ENCODE results near the gene CLMN. TPM values are rescaled to one million over a fixed set of nuclear protein-coding genes. Genes with fewer than 3 reads are reported as not detected.

Gene CLMN
- total and polyA plus RNA-seq, 10 of the 15 experiments (the other 5 are each of a cell fraction or from before 2014, with no cell fraction given): 7.8 to 49.3 (median 18.5) TPM

DNA sequence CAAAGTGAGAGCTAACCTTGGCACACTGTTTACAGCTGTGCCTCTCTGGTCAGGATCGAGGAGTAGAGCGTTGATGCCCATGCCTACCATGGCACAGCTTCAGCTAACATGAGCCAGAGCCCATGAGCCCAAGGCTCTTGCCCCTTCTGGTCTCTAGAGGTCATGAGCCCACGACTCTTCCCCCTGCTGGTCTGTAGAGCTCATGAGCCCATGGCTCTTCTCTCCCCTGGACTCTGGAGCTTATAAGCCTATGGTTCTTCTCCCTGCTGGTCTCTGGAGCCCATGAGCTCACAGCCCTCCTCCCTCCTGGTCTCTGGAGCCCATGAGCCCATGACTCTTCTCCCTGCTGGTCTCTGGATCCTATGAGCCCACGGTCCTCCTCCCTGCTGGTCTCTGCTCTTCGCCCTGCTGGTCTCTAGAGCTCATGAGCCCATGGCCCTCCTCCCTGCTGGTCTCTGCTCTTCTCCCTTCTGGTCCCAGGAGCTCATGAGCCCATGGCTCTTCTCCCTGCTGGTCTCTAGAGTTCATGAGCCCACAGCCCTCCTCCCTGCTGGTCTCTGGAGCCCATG is 16.6 kb upstream of the CLMN start:
- no peak overlapping the region for H3K4me3 ChIP-seq
- WGBS (ENCODE audit: insufficient coverage, insufficient replicate concordance, low lambda C conversion rate, missing lambda C conversion rate): 71% methylated on average over 5 of the region's 5 CpGs
- CTCF ChIA-PET: interaction anchor here (0.7 to 2.1 kb wide), 4 partner anchors 9 to 886 kb away, joined by 3 to 7 read pairs (median 4); no protein-coding TSS in a partner anchor
- H3K9me3 ChIP-seq (replicated peaks; ENCODE audit: control insufficient read depth, insufficient read depth, low read length): no peaks in the 10 kb centered on the region
- no peaks in the 10 kb centered on the region; a peak in 1 of 4 replicates for H3K27me3 ChIP-seq (replicated peaks in 1 of 2; ENCODE audit: control insufficient read depth in 2 of 2, insufficient read depth in 2 of 2, low read length in 1 of 2)
- no peak overlapping the region for H3K9ac ChIP-seq (ENCODE audit: control insufficient read depth, insufficient read depth, low read length)
- 0 out of 2 replicates have a peak, but pooled peaks have one; percentile 7 for TF ChIP-seq RAD21 (IDR thresholded peaks at IDR 0.05; ENCODE audit: insufficient read depth, low read depth, low read length)
- TF ChIP-seq LARP7 (IDR thresholded peaks at IDR 0.05): no peak
- no peaks in the 10 kb centered on the region for H3K79me2 ChIP-seq (ENCODE audit: control insufficient read depth, insufficient read depth, low read length)
- no peak overlapping the region for H3K27ac ChIP-seq (ENCODE audit: control insufficient read depth, insufficient read depth)
- no peaks in the 10 kb centered on the region for H3K4me1 ChIP-seq (ENCODE audit: control insufficient read depth, insufficient read depth, low read length)
- DNase-seq (ENCODE audit: low read depth, low spot score) (no peak), FAIRE-seq (no peak), ATAC-seq (peak; percentile 40; the same call in 2 of the 3 replicates)
- in situ Hi-C loops (cut with MboI) (no loop called here), intact Hi-C loops (cut with micrococcal nuclease; ENCODE audit: unreplicated experiment) (no loop called here)
- H2AFZ ChIP-seq (ENCODE audit: control insufficient read depth, low read depth, low read length): no peak overlapping the region
- H3K36me3 ChIP-seq (ENCODE audit: control insufficient read depth in 2 of 2, insufficient read depth in 2 of 2, low read length in 1 of 2): no peaks in the 10 kb centered on the region
- no peaks in the 10 kb centered on the region for H4K20me1 ChIP-seq (ENCODE audit: control insufficient read depth, insufficient read depth)
- BruUV-seq (replicated peaks): no TSS peak
- RAD21 ChIA-PET (ENCODE audit: unreplicated experiment): interaction anchor here (1.0 to 1.2 kb wide), 3 partner anchors 12 to 25 kb away, joined by 3 to 5 read pairs (median 4); no protein-coding TSS in a partner anchor
- SMC1A ChIA-PET (ENCODE audit: uncharacterized antibody, unreplicated experiment): interaction anchor here (1.2 to 1.7 kb wide), 4 partner anchors 8 to 20 kb away, joined by 3 to 5 read pairs (median 4); no protein-coding TSS in a partner anchor
- H3K4me2 ChIP-seq (ENCODE audit: control insufficient read depth, insufficient read depth): no peak overlapping the region
- POLR2A ChIA-PET: no interaction called here

DNA sequence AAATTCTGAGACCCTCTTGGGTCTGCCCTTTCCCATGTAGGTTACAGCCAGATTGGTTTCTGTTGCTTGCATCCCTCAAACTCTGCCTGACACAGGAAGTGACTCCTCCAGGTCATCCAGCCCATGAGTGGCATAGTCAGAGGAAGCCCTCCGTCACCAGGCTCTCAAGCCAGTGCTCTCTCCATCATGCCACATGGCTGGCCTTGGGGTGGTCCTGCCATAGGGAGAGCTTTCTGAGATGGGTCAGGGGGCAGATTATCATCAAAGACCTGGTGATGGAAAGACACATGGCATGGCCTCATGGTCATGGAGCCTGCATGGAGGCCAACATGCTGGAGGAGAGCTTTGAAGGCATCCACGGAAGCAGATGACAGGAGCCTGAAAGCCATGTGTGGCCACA is 15.4 kb upstream of the CLMN start:
- Histone ChIP-seq H3K9ac (ENCODE audit: control insufficient read depth, insufficient read depth, low read length) (no peak overlapping the region), H3K4me1 (ENCODE audit: control insufficient read depth, insufficient read depth, low read length) (no peaks in the 10 kb centered on the region), H3K4me3 (no peak overlapping the region), H2AFZ (ENCODE audit: control insufficient read depth, low read depth, low read length) (no peak overlapping the region), H3K4me2 (ENCODE audit: control insufficient read depth, insufficient read depth) (no peak overlapping the region), H4K20me1 (ENCODE audit: control insufficient read depth, insufficient read depth) (no peaks in the 10 kb centered on the region), H3K36me3 (ENCODE audit: control insufficient read depth in 2 of 2, insufficient read depth in 2 of 2, low read length in 1 of 2) (no peaks in the 10 kb centered on the region), H3K27ac (ENCODE audit: control insufficient read depth, insufficient read depth) (no peak overlapping the region), H3K9me3 (replicated peaks; ENCODE audit: control insufficient read depth, insufficient read depth, low read length) (no peaks in the 10 kb centered on the region), H3K27me3 (replicated peaks in 1 of 2; ENCODE audit: control insufficient read depth in 2 of 2, insufficient read depth in 2 of 2, low read length in 1 of 2) (no peaks in the 10 kb centered on the region; a peak in 1 of 4 replicates), H3K79me2 (ENCODE audit: control insufficient read depth, insufficient read depth, low read length) (no peaks in the 10 kb centered on the region)
- ChIA-PET CTCF (interaction anchor here (1.1 kb wide), 1 partner anchor 26 kb away, joined by 3 read pairs; no protein-coding TSS in a partner anchor), RAD21 (ENCODE audit: unreplicated experiment) (no interaction called here), SMC1A (ENCODE audit: uncharacterized antibody, unreplicated experiment) (interaction anchor here (1.2 to 1.7 kb wide), 2 partner anchors 10 to 17 kb away, joined by 3 to 4 read pairs; no protein-coding TSS in a partner anchor), POLR2A (no interaction called here)
- in situ Hi-C loops (cut with MboI): no loop called here
- FAIRE-seq: no peak
- DNase-seq (ENCODE audit: low read depth, low spot score): no peak
- intact Hi-C loops (cut with micrococcal nuclease; ENCODE audit: unreplicated experiment): no loop called here
- TF ChIP-seq SREBF2 (IDR thresholded peaks at IDR 0.05; ENCODE audit: low read length): no peak
- ATAC-seq: no peak
- no TSS peak for BruUV-seq (replicated peaks)
- WGBS (ENCODE audit: insufficient coverage, insufficient replicate concordance, low lambda C conversion rate, missing lambda C conversion rate): 55% methylated on average over 2 of the region's 2 CpGs

Data from GM12878 (cell line).